Duodenal mucosa (tissue), 2 donors: ENCODE results near the gene DGAT2L6.
"Not testable (repeated sequence)": the region's sequence is repeated elsewhere in the genome, so short reads cannot be mapped to it uniquely, and the experiment has no call there.

ENCODE experiments used
- H3K27ac ChIP-seq: one replicate; pipeline ENCODE4 v1.7.0; 2013; ENCODE audit warnings: low read depth, low read length
- H3K27me3 ChIP-seq, 2 donors: one replicate each; pipeline ENCODE4 v1.7.0; 2013; ENCODE audit warnings: low read length in 2 of 2, control low read depth in 1 of 2; ENCODE audit not compliant: insufficient read depth in 2 of 2, control insufficient read depth in 1 of 2
- H3K36me3 ChIP-seq, 2 donors: one replicate each; pipeline ENCODE4 v1.7.0; 2013; ENCODE audit warnings: low read length in 2 of 2, control low read depth in 1 of 2; ENCODE audit not compliant: insufficient read depth in 2 of 2, control insufficient read depth in 1 of 2
- H3K4me1 ChIP-seq, 2 donors: one replicate each; pipeline ENCODE4 v1.7.0; 2013; ENCODE audit warnings: low read length in 2 of 2, control low read depth in 1 of 2; ENCODE audit not compliant: insufficient read depth in 2 of 2, control insufficient read depth in 1 of 2
- H3K4me3 ChIP-seq, 2 donors: one replicate each; pipeline ENCODE4 v1.7.0; 2013; ENCODE audit warnings: low read length in 2 of 2, low read depth in 1 of 2
- H3K9ac ChIP-seq, 2 donors: one replicate each; pipeline ENCODE4 v1.7.0; 2013; ENCODE audit warnings: low read length in 2 of 2, low read depth in 1 of 2
- H3K9me3 ChIP-seq, 2 donors: one replicate each; pipeline ENCODE4 v1.7.0; 2013; ENCODE audit warnings: low read length in 2 of 2, control low read depth in 1 of 2; ENCODE audit not compliant: control insufficient read depth in 1 of 2

The DGAT2L6 gene

GRCh38 chrX:70240751-70241150 is 63.5 kb downstream of the DGAT2L6 start:
- Histone ChIP-seq H3K9me3 (no peaks in the 10 kb centered on the region), H3K9ac (no peak overlapping the region), H3K36me3 (no peaks in the 10 kb centered on the region), H3K27ac (no peak overlapping the region), H3K4me3 (no peak overlapping the region), H3K4me1 (no peaks in the 10 kb centered on the region), H3K27me3 (no peaks in the 10 kb centered on the region)

GRCh38 chrX:70241501-70241900 is 64.2 kb downstream of the DGAT2L6 start:
- H3K27ac ChIP-seq, result no peak overlapping the region
- H3K9ac ChIP-seq, result no peak overlapping the region
- H3K36me3 ChIP-seq, result no peaks in the 10 kb centered on the region
- H3K4me3 ChIP-seq, result no peak overlapping the region
- no peaks in the 10 kb centered on the region for H3K4me1 ChIP-seq
- no peaks in the 10 kb centered on the region for H3K9me3 ChIP-seq
- no peaks in the 10 kb centered on the region for H3K27me3 ChIP-seq

DNA sequence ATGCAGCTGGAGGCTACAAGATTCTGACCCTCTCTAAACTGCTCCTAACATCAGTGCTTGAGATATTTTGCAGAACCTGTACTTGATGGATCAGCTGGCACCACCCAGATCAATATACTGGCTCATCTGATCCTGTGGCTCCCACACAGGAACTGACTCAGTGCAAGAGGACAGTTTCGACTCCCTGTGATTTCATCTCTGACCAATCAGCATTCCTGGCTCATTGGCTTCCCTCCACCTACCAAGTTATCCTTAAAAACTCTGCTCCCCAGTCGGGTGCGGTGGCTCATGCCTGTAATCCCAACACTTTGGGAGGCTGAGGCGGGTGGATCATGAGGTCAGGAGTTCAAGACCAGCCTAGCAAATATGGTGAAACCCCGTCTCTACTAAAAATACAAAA is 66.3 kb downstream of the DGAT2L6 start:
- not testable (repeated sequence) for H3K36me3 ChIP-seq, H3K27ac ChIP-seq, H3K27me3 ChIP-seq, H3K9me3 ChIP-seq, H3K9ac ChIP-seq, H3K4me3 ChIP-seq, H3K4me1 ChIP-seq

- Histone ChIP-seq H3K27ac (no peak overlapping the region), H3K27me3 (no peaks in the 10 kb centered on the region), H3K4me3 (no peak overlapping the region), H3K9me3 (no peaks in the 10 kb centered on the region), H3K4me1 (no peaks in the 10 kb centered on the region), H3K9ac (no peak overlapping the region), H3K36me3 (no peaks in the 10 kb centered on the region)
Observed at GRCh38 chrX:70244881-70245280, 67.6 kb downstream of the DGAT2L6 start.

- Histone ChIP-seq H3K9me3 (no peaks in the 10 kb centered on the region), H3K27me3 (no peaks in the 10 kb centered on the region)
Observed at GRCh38 chrX:70247252-70247651, 70.0 kb downstream of the DGAT2L6 start.

GRCh38 chrX:70252491-70252890 is 75.2 kb downstream of the DGAT2L6 start:
- no peaks in the 10 kb centered on the region for H3K4me1 ChIP-seq
- no peak overlapping the region for H3K27ac ChIP-seq
- no peak overlapping the region for H3K4me3 ChIP-seq
- no peaks in the 10 kb centered on the region for H3K36me3 ChIP-seq
- no peaks in the 10 kb centered on the region for H3K9me3 ChIP-seq
- H3K27me3 ChIP-seq, result no peaks in the 10 kb centered on the region
- H3K9ac ChIP-seq, result no peak overlapping the region

More at GRCh38 chrX:70247252-70247651, 70.0 kb downstream of the DGAT2L6 start:
- no peak overlapping the region for H3K4me3 ChIP-seq
- H3K27ac ChIP-seq, result no peak overlapping the region
- no peaks in the 10 kb centered on the region for H3K36me3 ChIP-seq
- H3K4me1 ChIP-seq, result no peaks in the 10 kb centered on the region
- no peak overlapping the region for H3K9ac ChIP-seq

GRCh38 chrX:70253377-70254062 is 76.2 kb downstream of the DGAT2L6 start:
- Histone ChIP-seq H3K36me3 (no peaks in the 10 kb centered on the region), H3K9me3 (no peaks in the 10 kb centered on the region), H3K27me3 (no peaks in the 10 kb centered on the region), H3K4me1 (no peaks in the 10 kb centered on the region), H3K4me3 (no peak overlapping the region), H3K27ac (no peak overlapping the region), H3K9ac (no peak overlapping the region)

GRCh38 chrX:70254063-70254400 is 76.7 kb downstream of the DGAT2L6 start:
- Histone ChIP-seq H3K27me3 (no peaks in the 10 kb centered on the region), H3K9me3 (no peaks in the 10 kb centered on the region), H3K27ac (no peak overlapping the region), H3K4me1 (no peaks in the 10 kb centered on the region), H3K4me3 (no peak overlapping the region), H3K36me3 (no peaks in the 10 kb centered on the region), H3K9ac (no peak overlapping the region)

DNA sequence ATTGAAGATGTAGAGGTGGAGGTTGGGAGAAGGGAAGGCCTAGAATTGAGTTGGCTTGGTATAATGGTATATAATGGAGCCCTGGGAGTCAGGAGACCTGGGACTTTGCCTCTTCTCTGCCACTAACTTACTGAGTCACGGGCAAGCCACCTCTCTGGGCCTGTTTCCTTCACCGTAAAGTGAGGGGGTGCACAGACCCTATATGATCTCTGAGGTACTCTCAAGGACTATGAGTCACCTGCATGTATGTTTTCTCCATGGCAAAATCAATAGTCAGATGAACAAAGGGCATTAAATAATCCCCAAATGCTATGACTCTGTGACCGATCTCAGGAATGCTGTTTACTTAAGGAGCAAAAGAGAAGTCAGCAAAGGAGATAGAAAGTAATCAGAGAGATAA is 77.6 kb downstream of the DGAT2L6 start:
- Histone ChIP-seq H3K9ac (no peak overlapping the region), H3K4me1 (no peaks in the 10 kb centered on the region), H3K9me3 (no peaks in the 10 kb centered on the region), H3K4me3 (no peak overlapping the region), H3K27me3 (no peaks in the 10 kb centered on the region), H3K27ac (no peak overlapping the region), H3K36me3 (no peaks in the 10 kb centered on the region)
